Ascending aorta (tissue), 2 donors: ENCODE data around the gene NUAK2. TPM values are rescaled to one million over a fixed set of nuclear protein-coding genes. Genes with fewer than 3 reads are reported as not detected.

ENCODE experiments used
- DNase-seq, 2 donors: peaks; one replicate each; pipeline ENCODE4 v3.0.0-alpha.2; 2019; ENCODE audit warnings: low spot score in 2 of 2
- H3K27ac ChIP-seq, 2 donors: fragments of 200-600 bp; sonication (generic); one replicate each; pipeline ENCODE4 v1.5.1; 2016 to 2017; ENCODE audit warnings: mild to moderate bottlenecking in 1 of 2
- H3K27me3 ChIP-seq: fragments of 200-600 bp; sonication (generic); one replicate; pipeline ENCODE4 v1.5.1; 2017
- H3K36me3 ChIP-seq, 2 donors: fragments of 200-600 bp; sonication (generic); one replicate each; pipeline ENCODE4 v1.5.1; 2016
- H3K4me1 ChIP-seq, 2 donors: fragments of 200-600 bp; sonication (generic); one replicate each; pipeline ENCODE4 v1.5.1; 2016 to 2017; ENCODE audit warnings: mild to moderate bottlenecking in 1 of 2
- H3K4me3 ChIP-seq, 2 donors: fragments of 200-600 bp; sonication (generic); one replicate each; pipeline ENCODE4 v1.5.1; 2016 to 2017; ENCODE audit warnings: mild to moderate bottlenecking in 1 of 2
- H3K9me3 ChIP-seq, 2 donors: fragments of 200-600 bp; sonication (generic); one replicate each; pipeline ENCODE4 v1.5.1; 2016
- intact Hi-C: fragments of 100-400 bp; cut with DNase I; formaldehyde crosslinking; loops from one replicate; pipeline ENCODE4 v1.15.1; 2023
- total RNA-seq: library from RNA; depleted of rRNA; stranded (reverse); fragments of >200 nt; gene quantifications from one replicate; pipeline ENCODE4 v1.1.0, GENCODE V29; 2016
- TF ChIP-seq, protein P1 (sequence below), 3 experiments: fragments of 200-600 bp in 2 of 3; fragments of 450-650 bp in 1 of 3; sonication (generic) in 2 of 3; IDR thresholded peaks; one replicate each; pipeline ENCODE4 v1.5.1; 2016 to 2019; ENCODE audit warnings: antibody characterized with exemption in 3 of 3, mild to moderate bottlenecking in 1 of 3, moderate library complexity in 1 of 3

The NUAK2 gene
- total RNA-seq, 1 donor from 2014 or later = 0.85 TPM

DNA sequence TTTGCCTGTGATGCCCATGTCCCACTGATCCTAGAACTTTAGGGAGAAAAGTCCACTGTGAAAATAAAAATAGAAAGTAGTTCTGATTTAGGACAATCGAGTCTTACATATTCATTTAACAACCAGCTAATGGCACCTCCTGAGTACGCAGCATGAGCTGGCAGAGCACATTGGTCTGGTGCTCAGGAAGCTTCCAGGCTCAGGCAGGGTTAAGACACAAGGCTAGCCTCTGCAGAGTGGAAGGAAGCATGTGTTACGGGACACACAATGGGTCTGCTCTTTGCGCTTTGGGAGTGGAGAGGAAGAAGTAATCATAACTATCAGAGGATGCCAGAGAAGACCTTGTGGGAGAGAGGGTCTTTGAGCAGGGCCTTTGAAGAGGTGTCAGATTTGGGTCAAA lies 39.3 kb upstream of the NUAK2 start:
- intact Hi-C loops = no loop called here
- no peak for DNase-seq
- Histone ChIP-seq H3K4me3 (no peak overlapping the region), H3K27ac (no peak overlapping the region), H3K4me1 (no peaks in the 10 kb centered on the region), H3K27me3 (no peaks in the 10 kb centered on the region), H3K9me3 (no peaks in the 10 kb centered on the region), H3K36me3 (no peaks in the 10 kb centered on the region)
- TF ChIP-seq, protein P1, sequence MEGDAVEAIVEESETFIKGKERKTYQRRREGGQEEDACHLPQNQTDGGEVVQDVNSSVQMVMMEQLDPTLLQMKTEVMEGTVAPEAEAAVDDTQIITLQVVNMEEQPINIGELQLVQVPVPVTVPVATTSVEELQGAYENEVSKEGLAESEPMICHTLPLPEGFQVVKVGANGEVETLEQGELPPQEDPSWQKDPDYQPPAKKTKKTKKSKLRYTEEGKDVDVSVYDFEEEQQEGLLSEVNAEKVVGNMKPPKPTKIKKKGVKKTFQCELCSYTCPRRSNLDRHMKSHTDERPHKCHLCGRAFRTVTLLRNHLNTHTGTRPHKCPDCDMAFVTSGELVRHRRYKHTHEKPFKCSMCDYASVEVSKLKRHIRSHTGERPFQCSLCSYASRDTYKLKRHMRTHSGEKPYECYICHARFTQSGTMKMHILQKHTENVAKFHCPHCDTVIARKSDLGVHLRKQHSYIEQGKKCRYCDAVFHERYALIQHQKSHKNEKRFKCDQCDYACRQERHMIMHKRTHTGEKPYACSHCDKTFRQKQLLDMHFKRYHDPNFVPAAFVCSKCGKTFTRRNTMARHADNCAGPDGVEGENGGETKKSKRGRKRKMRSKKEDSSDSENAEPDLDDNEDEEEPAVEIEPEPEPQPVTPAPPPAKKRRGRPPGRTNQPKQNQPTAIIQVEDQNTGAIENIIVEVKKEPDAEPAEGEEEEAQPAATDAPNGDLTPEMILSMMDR (IDR thresholded peaks at IDR 0.05) = no peak

GRCh38 chr1:205359771-205360565 lies 38.4 kb upstream of the NUAK2 start:
- intact Hi-C loops = no loop called here
- Histone ChIP-seq H3K27me3 (no peaks in the 10 kb centered on the region), H3K4me3 (no peak overlapping the region), H3K9me3 (no peaks in the 10 kb centered on the region), H3K4me1 (no peaks in the 10 kb centered on the region), H3K36me3 (no peaks in the 10 kb centered on the region), H3K27ac (no peak overlapping the region)
- no peak for DNase-seq
- TF ChIP-seq, protein P1 (IDR thresholded peaks at IDR 0.05) = no peak

- Histone ChIP-seq H3K9me3 (no peaks in the 10 kb centered on the region), H3K27me3 (no peaks in the 10 kb centered on the region), H3K4me3 (no peak overlapping the region), H3K36me3 (no peaks in the 10 kb centered on the region), H3K27ac (no peak overlapping the region), H3K4me1 (no peaks in the 10 kb centered on the region)
- TF ChIP-seq, protein P1 (IDR thresholded peaks at IDR 0.05) = no peak
- intact Hi-C loops = no loop called here
- DNase-seq = no peak
Measured at GRCh38 chr1:205358579-205358978, 37.0 kb upstream of the NUAK2 start.

DNA sequence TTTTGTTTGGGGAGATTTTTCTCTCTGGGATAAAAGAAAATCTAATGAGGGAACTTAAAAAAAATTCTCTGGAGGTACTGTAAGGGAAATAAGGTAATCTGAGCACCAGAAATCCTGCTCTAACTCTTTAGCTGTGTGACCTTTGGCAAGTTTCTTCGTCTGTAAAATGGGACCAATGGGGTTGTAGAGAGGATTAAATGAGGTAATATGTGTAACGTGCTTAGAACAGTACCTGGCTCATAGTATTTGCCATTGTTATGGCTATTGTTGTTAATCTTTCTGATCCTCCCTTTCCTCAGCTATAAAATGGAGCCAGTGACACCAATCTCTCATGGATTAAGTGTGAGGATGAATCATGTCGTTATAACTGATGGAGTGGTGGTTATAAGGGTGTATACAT lies 36.0 kb upstream of the NUAK2 start:
- Histone ChIP-seq H3K4me3 (no peak overlapping the region), H3K27ac (no peak overlapping the region), H3K36me3 (no peaks in the 10 kb centered on the region), H3K27me3 (no peaks in the 10 kb centered on the region), H3K4me1 (no peaks in the 10 kb centered on the region), H3K9me3 (no peaks in the 10 kb centered on the region)
- TF ChIP-seq, protein P1 (IDR thresholded peaks at IDR 0.05) = no peak
- intact Hi-C loops = no loop called here
- DNase-seq = no peak

- intact Hi-C loops = no loop called here
- H3K36me3 ChIP-seq = no peaks in the 10 kb centered on the region
- TF ChIP-seq, protein P1 (IDR thresholded peaks at IDR 0.05) = no peak
- H3K27me3 ChIP-seq = no peaks in the 10 kb centered on the region
- H3K9me3 ChIP-seq = no peaks in the 10 kb centered on the region
- H3K4me3 ChIP-seq = no peak within 1 kb of the TSS
- H3K27ac ChIP-seq = no peak within 1 kb of the TSS
- no peak for DNase-seq
- no peaks in the 10 kb centered on the region for H3K4me1 ChIP-seq
Measured at GRCh38 chr1:205356440-205357139, 35.0 kb upstream of the NUAK2 start, which contains the start of gene KLHDC8A. Gene KLHDC8A, minus strand, starts transcription at chr1:205356922. Its CDS starts 13,318 bp downstream, at chr1:205343604.
